Measurements from ENCODE around the gene ZNF629. TPM values are rescaled to one million over a fixed set of nuclear protein-coding genes. Genes with fewer than 3 reads are reported as not detected.
A peak's percentile ranks its signal among the peaks of the same experiment; 100 is the strongest.

Gene ZNF629
- total RNA-seq (2012; rRNA removed) (9.1 and 9.4 TPM in 2 replicates), polyA plus RNA-seq (2012; rRNA removed) (6.6 and 7.3 TPM in 2 replicates), Bru-seq, nascent RNA (percentile 72 among the genes with signal in this experiment), BruChase-seq, experiment 1, labeled RNA remaining after a 6-hour chase (percentile 79 among the genes with signal in this experiment), BruChase-seq, experiment 2, labeled RNA remaining after a 2-hour chase (percentile 91 among the genes with signal in this experiment)
- 3.2 and 4.6 TPM in 2 replicates for polyA plus RNA-seq (2012; cell fraction: cytosol; rRNA removed)
- 9.8 and 11.9 TPM in 2 replicates for polyA plus RNA-seq (2012; cell fraction: nucleus; rRNA removed; ENCODE audit: low replicate concordance)
- long read RNA-seq, partial matches to known transcripts: 0 of 36 reads
- long read RNA-seq, other reads (novel, unspliced or antisense): 36 of 36 reads

DNA sequence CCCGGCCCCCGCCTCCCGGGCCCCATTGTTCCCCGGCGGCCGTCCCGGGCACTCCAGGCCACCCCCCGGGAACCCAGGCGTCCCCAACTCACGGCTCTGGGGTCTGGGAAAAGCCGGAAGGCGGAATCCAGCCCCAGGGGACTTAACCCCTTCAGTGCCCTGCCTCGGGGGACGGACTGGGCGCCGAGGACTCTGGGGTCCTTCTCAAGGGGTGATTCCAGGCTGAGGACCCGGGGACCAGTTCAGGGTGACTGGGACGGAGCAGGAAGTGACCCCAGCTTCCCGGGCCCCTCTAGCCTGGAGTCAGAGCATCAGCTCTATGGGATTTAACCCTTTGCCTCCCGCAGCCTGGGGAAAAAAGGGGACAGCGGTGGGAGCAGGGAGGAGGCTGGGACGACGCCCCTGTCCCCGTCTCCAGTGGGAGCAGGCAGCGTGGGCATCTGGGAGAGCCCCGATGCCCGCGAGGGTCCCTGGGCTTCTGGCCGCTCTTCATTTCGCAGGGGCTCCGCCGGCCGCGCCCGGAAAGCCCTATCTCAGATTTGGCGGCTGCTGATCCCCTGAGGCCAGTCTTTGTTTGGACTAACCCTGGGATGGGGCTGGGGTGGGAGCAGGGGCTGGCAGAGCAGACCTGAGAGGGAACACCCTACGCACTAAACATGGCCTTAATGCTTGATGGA lies at the start of gene ZNF629:
ZNF629 (minus strand) TSS at position 270 of the 677 bp plus-strand sequence. CDS start 2,723 bp downstream, outside the sequence.
- dilution Hi-C loops (cut with HindIII; ENCODE audit: low sequenced_read_pairs, unreplicated experiment) (no loop called here), in situ Hi-C loops (cut with MboI; ENCODE audit: low sequenced_read_pairs) (no loop called here), intact Hi-C loops (cut with micrococcal nuclease) (loop anchor here (1.0 kb wide), 3 partner anchors 18 to 134 kb away; no protein-coding TSS in a partner anchor)
- Histone ChIP-seq H3K9me3 (ENCODE audit: control insufficient read depth, insufficient read depth, low read length) (no peaks in the 10 kb centered on the region), H3K4me1 (ENCODE audit: control insufficient read depth, insufficient read depth, low read length) (peaks cover 4% of the 10 kb centered on the region), H2AK5ac (ENCODE audit: low read depth, low read length) (peak within 1 kb of the TSS; percentile 92), H3K18ac (ENCODE audit: low read depth, low read length) (peak within 1 kb of the TSS; percentile 76), H4K91ac (ENCODE audit: insufficient read depth, low read depth, low read length) (peak within 1 kb of the TSS; percentile 79), H3K4me2 (ENCODE audit: low read depth, low read length) (peak within 1 kb of the TSS; percentile 98), H3K9me1 (ENCODE audit: insufficient read depth, low read length) (peaks cover 6% of the 10 kb centered on the region; the same call in 1 of the 2 replicates), H2BK120ac (ENCODE audit: low read depth, low read length) (peak within 1 kb of the TSS; percentile 56), H3K79me1 (ENCODE audit: low read depth in 1 of 2, low read length in 2 of 2) (peaks cover 11 to 33% of the 10 kb centered on the region in 2 experiments), H3K27me3 (ENCODE audit: control insufficient read depth, insufficient read depth, low read length) (0 out of 2 replicates have a peak, but pooled peaks cover 2% of the 10 kb centered on the region), H3K4ac (ENCODE audit: low read depth, low read length) (peak within 1 kb of the TSS; percentile 96), H3K14ac (replicated peaks; ENCODE audit: low read depth, low read length) (peak within 1 kb of the TSS; percentile 76), H4K20me1 (ENCODE audit: insufficient read depth, low read length) (peaks cover 8% of the 10 kb centered on the region), H4K5ac (ENCODE audit: low read depth, low read length) (peak within 1 kb of the TSS; percentile 98), H4K8ac (ENCODE audit: low read depth in 2 of 2, low read length in 2 of 2) (peak within 1 kb of the TSS; percentile 97 to 99), H2BK20ac (ENCODE audit: low read depth, low read length) (peak within 1 kb of the TSS; percentile 6; the same call in 1 of the 2 replicates), H2AK9ac (replicated peaks; ENCODE audit: low read depth, low read length, poor library complexity) (peak within 1 kb of the TSS; percentile 99), H2BK5ac (ENCODE audit: low read depth, low read length, poor library complexity, severe bottlenecking) (peak within 1 kb of the TSS; percentile 88), H3K56ac (ENCODE audit: extremely low read depth, insufficient read depth, low read length) (peak within 1 kb of the TSS; percentile 93), H3K36me3 (ENCODE audit: control insufficient read depth, insufficient read depth, low read length) (peaks cover 23% of the 10 kb centered on the region), H3K23ac (ENCODE audit: low read depth, low read length) (peak within 1 kb of the TSS; percentile 90), H2AFZ (replicated peaks; ENCODE audit: low read length, poor library complexity) (peak within 1 kb of the TSS; percentile 95), H3K27ac (ENCODE audit: insufficient read depth, low read length) (peak within 1 kb of the TSS; percentile 96), H2BK15ac (ENCODE audit: low read depth, low read length) (peak within 1 kb of the TSS; percentile 52; the same call in 1 of the 3 replicates), H3K4me3 (ENCODE audit: insufficient read depth, low read depth, low read length) (peak within 1 kb of the TSS; percentile 96), H3K9ac (ENCODE audit: low read depth, low read length) (peak within 1 kb of the TSS; percentile 91)
- ATAC-seq (ENCODE audit: low read depth) (peak; percentile 88), DNase-seq (peak; percentile 57)
- ChIA-PET CTCF (interaction anchor here (0.6 to 0.8 kb wide), 2 partner anchors 28 to 671 kb away, joined by 3 to 4 read pairs; no protein-coding TSS in a partner anchor), POLR2A (ENCODE audit: unreplicated experiment) (interaction anchor here (0.6 to 1.5 kb wide), 2 partner anchors 19 to 93 kb away, joined by 4 to 13 read pairs; no protein-coding TSS in a partner anchor)
- BruUV-seq (replicated peaks): no TSS peak
- TF ChIP-seq POLR2A (IDR thresholded peaks at IDR 0.05; ENCODE audit: low read depth, low read length) (0 out of 2 replicates have a peak, but pooled peaks have one; percentile 22), MAZ (IDR thresholded peaks at IDR 0.05; ENCODE audit: borderline replicate concordance, low read depth, low read length) (peak; percentile 94), RAD21 (IDR thresholded peaks at IDR 0.05; ENCODE audit: low read length) (0 out of 2 replicates have a peak, but pooled peaks have one; percentile 3)
- TF ChIP-seq, protein P1, sequence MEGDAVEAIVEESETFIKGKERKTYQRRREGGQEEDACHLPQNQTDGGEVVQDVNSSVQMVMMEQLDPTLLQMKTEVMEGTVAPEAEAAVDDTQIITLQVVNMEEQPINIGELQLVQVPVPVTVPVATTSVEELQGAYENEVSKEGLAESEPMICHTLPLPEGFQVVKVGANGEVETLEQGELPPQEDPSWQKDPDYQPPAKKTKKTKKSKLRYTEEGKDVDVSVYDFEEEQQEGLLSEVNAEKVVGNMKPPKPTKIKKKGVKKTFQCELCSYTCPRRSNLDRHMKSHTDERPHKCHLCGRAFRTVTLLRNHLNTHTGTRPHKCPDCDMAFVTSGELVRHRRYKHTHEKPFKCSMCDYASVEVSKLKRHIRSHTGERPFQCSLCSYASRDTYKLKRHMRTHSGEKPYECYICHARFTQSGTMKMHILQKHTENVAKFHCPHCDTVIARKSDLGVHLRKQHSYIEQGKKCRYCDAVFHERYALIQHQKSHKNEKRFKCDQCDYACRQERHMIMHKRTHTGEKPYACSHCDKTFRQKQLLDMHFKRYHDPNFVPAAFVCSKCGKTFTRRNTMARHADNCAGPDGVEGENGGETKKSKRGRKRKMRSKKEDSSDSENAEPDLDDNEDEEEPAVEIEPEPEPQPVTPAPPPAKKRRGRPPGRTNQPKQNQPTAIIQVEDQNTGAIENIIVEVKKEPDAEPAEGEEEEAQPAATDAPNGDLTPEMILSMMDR (conservative IDR thresholded peaks at IDR 0.05; ENCODE audit: low read depth, low read length): no peak
- no CpG with 5 or more reads among the region's 37 CpGs for WGBS, 2 experiments (ENCODE audit: extremely low coverage in 2 of 2, insufficient read length in 1 of 2)

All from IMR-90 (cell line).